HL-60 (cell line): ENCODE results near the gene ARPC1B.

Experiments used
- CTCF ChIP-seq: IDR thresholded peaks from one replicate; pipeline ENCODE4 v1.5.1; 2011; ENCODE audit warnings: low read length, control low read depth, inconsistent platforms; ENCODE audit not compliant: insufficient read depth
- GABPA ChIP-seq: IDR thresholded peaks from 2 replicates; pipeline ENCODE4 v1.6.1; 2012; ENCODE audit warnings: low read depth
- POLR2AphosphoS5 ChIP-seq: IDR thresholded peaks from 2 replicates; pipeline ENCODE4 v1.6.1; 2012; ENCODE audit warnings: low read depth
- REST ChIP-seq: IDR thresholded peaks from 2 replicates; pipeline ENCODE4 v1.6.1; 2012; ENCODE audit warnings: low read depth; ENCODE audit not compliant: insufficient replicate concordance
- SPI1 ChIP-seq: IDR thresholded peaks from 2 replicates; pipeline ENCODE4 v1.6.1; 2012; ENCODE audit warnings: low read depth, mild to moderate bottlenecking, borderline replicate concordance

GRCh38 chr7:99380032-99380822, 5.7 kb downstream of the ARPC1B start:
- TF ChIP-seq CTCF (no peak), GABPA (no peak), REST (no peak), POLR2AphosphoS5 (peak; percentile 63), SPI1 (peak; percentile 99)
